PC-3 (cell line): Measurements from ENCODE around the gene ACAP3. TPM values are rescaled to one million over a fixed set of nuclear protein-coding genes. Genes with fewer than 3 reads are reported as not detected.

ENCODE experiments used
- ATAC-seq: fragments of 200-7000 bp; cut with Tn5 transposase; 2 replicates; pipeline ENCODE4 v1.9.1; 2020; ENCODE audit warnings: mild to moderate bottlenecking, moderate library complexity
- BruUV-seq: library from RNA; stranded (reverse); fragments of 400-500 nt; replicated peaks from 2 replicates; lab custom pipeline; 2021; lab: Mats Ljungman, UMichigan
- CTCF ChIA-PET: fragments of 300-600 bp; sonication (Branson Sonifier 250); formaldehyde crosslinking; loops from one replicate; lab custom pipeline; 2022; ENCODE audit warnings: antibody characterized with exemption; lab: Charles Lee
- POLR2A ChIA-PET: fragments of 300-600 bp; sonication (Branson Sonifier 250); formaldehyde crosslinking; loops from one replicate; lab custom pipeline; 2022; ENCODE audit warnings: antibody characterized with exemption; ENCODE audit not compliant: unreplicated experiment; lab: Charles Lee
- DNase-seq: peaks from one replicate; pipeline ENCODE4 v3.0.0-alpha.2; 2015
- H2AFZ ChIP-seq: fragments of 300-600 bp; sonication (generic); 2 replicates; pipeline ENCODE4 v1.6.0; 2016; ENCODE audit warnings: antibody characterized with exemption, low read length
- H3F3A ChIP-seq: fragments of 300-600 bp; sonication (generic); one replicate; pipeline ENCODE4 v1.6.0; 2017; ENCODE audit warnings: antibody characterized with exemption, low read length, control low read depth, mild to moderate bottlenecking; ENCODE audit not compliant: unreplicated experiment
- H3K27ac ChIP-seq: fragments of 300-600 bp; sonication (generic); 2 replicates; pipeline ENCODE4 v1.5.1; 2016; ENCODE audit warnings: mild to moderate bottlenecking, low read length
- H3K27me3 ChIP-seq: fragments of 300-600 bp; sonication (generic); 2 replicates; pipeline ENCODE4 v1.6.1; 2016; ENCODE audit warnings: low read length, mixed read lengths
- H3K36me3 ChIP-seq: fragments of 300-600 bp; sonication (generic); 2 replicates; pipeline ENCODE4 v1.6.1; 2016; ENCODE audit warnings: low read depth, mixed run types, low read length, mixed read lengths
- H3K4me1 ChIP-seq: fragments of 300-600 bp; sonication (generic); 2 replicates; pipeline ENCODE4 v1.5.1; 2016; ENCODE audit warnings: low read length; ENCODE audit not compliant: insufficient read depth
- H3K4me2 ChIP-seq: fragments of 300-600 bp; sonication (generic); 2 replicates; pipeline ENCODE4 v1.6.0; 2016; ENCODE audit warnings: low read length
- H3K4me3 ChIP-seq: fragments of 300-600 bp; sonication (generic); 2 replicates; pipeline ENCODE4 v1.5.1; 2016; ENCODE audit warnings: mild to moderate bottlenecking, low read length, mixed read lengths
- H3K79me2 ChIP-seq: fragments of 300-600 bp; sonication (generic); 2 replicates; pipeline ENCODE4 v1.6.1; 2017; ENCODE audit warnings: low read length, mixed read lengths
- H3K9ac ChIP-seq: fragments of 300-600 bp; sonication (generic); 2 replicates; pipeline ENCODE4 v1.6.0; 2016; ENCODE audit warnings: mild to moderate bottlenecking, low read length
- H3K9me2 ChIP-seq: fragments of 300-600 bp; sonication (generic); replicated peaks from 2 replicates; pipeline ENCODE4 v1.6.1; 2016; ENCODE audit warnings: mixed run types, low read length, mixed read lengths
- H3K9me3 ChIP-seq: fragments of 300-600 bp; sonication (generic); 2 replicates; pipeline ENCODE4 v1.6.1; 2016; ENCODE audit warnings: low read length, mixed read lengths
- H4K20me1 ChIP-seq: fragments of 300-600 bp; sonication (generic); 2 replicates; pipeline ENCODE4 v1.6.1; 2016; ENCODE audit warnings: low read length, mixed read lengths
- EZH2 ChIP-seq: fragments of 300-600 bp; sonication (generic); IDR thresholded peaks from one replicate; pipeline ENCODE4 v1.6.1; 2017; ENCODE audit warnings: antibody characterized with exemption, mild to moderate bottlenecking, low read length; ENCODE audit not compliant: unreplicated experiment
- EZH2phosphoT487 ChIP-seq: fragments of 300-600 bp; sonication (generic); IDR thresholded peaks from 2 replicates; pipeline ENCODE4 v1.6.1; 2018; ENCODE audit warnings: mild to moderate bottlenecking, antibody characterized with exemption, low read length, borderline replicate concordance
- intact Hi-C: fragments of 100-400 bp; cut with micrococcal nuclease; formaldehyde crosslinking; loops from 2 replicates; pipeline ENCODE4 v1.9.0; 2023
- total RNA-seq: library from RNA; depleted of rRNA; stranded (reverse); fragments of >200 nt; gene quantifications from 2 replicates; pipeline ENCODE4 v1.2.3, GENCODE V29; 2014
- TF ChIP-seq, protein P1 (sequence below): fragments of 300-600 bp; sonication (generic); conservative IDR thresholded peaks from 2 replicates; pipeline ENCODE4 v1.5.1; 2017; ENCODE audit warnings: antibody characterized with exemption, low read depth, mild to moderate bottlenecking, low read length

ACAP3 gene
- total RNA-seq, 1 experiment from 2014 or later = 116 TPM

DNA sequence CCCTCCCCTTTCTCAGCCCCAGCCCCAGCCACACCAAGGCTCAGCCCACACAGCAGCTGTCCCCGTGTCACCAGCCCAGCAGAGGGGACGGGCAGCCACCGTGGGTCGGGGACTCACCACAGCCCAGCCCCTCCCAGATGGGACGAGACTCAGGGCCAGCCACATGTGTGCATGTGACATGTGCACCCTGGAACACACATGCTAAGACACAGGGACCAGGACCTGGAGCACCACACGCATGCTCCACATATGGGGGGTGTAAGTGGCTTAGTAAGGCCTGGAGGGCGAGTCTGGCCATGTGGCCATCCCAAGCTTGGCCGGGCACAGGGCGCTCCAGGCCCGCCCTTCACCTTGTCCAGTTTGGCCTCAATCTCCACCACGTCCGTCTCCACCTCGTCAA, 4.0 kb downstream of the ACAP3 start:
- ChIA-PET POLR2A (interaction anchor here (0.5 kb wide), 1 partner anchor 286 kb away, joined by 4 read pairs; no protein-coding TSS in a partner anchor), CTCF (no interaction called here)
- TF ChIP-seq EZH2 (no peak), EZH2phosphoT487 (no peak)
- TF ChIP-seq, protein P1, sequence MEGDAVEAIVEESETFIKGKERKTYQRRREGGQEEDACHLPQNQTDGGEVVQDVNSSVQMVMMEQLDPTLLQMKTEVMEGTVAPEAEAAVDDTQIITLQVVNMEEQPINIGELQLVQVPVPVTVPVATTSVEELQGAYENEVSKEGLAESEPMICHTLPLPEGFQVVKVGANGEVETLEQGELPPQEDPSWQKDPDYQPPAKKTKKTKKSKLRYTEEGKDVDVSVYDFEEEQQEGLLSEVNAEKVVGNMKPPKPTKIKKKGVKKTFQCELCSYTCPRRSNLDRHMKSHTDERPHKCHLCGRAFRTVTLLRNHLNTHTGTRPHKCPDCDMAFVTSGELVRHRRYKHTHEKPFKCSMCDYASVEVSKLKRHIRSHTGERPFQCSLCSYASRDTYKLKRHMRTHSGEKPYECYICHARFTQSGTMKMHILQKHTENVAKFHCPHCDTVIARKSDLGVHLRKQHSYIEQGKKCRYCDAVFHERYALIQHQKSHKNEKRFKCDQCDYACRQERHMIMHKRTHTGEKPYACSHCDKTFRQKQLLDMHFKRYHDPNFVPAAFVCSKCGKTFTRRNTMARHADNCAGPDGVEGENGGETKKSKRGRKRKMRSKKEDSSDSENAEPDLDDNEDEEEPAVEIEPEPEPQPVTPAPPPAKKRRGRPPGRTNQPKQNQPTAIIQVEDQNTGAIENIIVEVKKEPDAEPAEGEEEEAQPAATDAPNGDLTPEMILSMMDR = no peak
- Histone ChIP-seq H2AFZ (no peak overlapping the region), H3K4me3 (no peak overlapping the region), H3F3A (no peaks in the 10 kb centered on the region), H3K9me3 (no peaks in the 10 kb centered on the region), H3K27me3 (no peaks in the 10 kb centered on the region), H3K9ac (no peak overlapping the region), H3K9me2 (no peaks in the 10 kb centered on the region), H4K20me1 (peaks cover 5% of the 10 kb centered on the region), H3K4me1 (peaks cover 23% of the 10 kb centered on the region), H3K4me2 (no peak overlapping the region), H3K36me3 (no peaks in the 10 kb centered on the region), H3K79me2 (peaks cover 41% of the 10 kb centered on the region), H3K27ac (no peak overlapping the region)
- intact Hi-C loops = no loop called here
- no peak for ATAC-seq
- no peak for DNase-seq
- no TSS peak for BruUV-seq

GRCh38 chr1:1302951-1303509, 4.7 kb downstream of the ACAP3 start:
- TF ChIP-seq EZH2 = no peak
- no peak for TF ChIP-seq EZH2phosphoT487
- TF ChIP-seq, protein P1 = no peak
- Histone ChIP-seq H3K27ac (no peak overlapping the region), H3K9ac (no peak overlapping the region), H3K36me3 (no peaks in the 10 kb centered on the region), H3F3A (no peaks in the 10 kb centered on the region), H3K4me2 (no peak overlapping the region), H3K27me3 (no peaks in the 10 kb centered on the region), H2AFZ (no peak overlapping the region), H3K4me3 (no peak overlapping the region), H3K4me1 (peaks cover 23% of the 10 kb centered on the region), H4K20me1 (peaks cover 5% of the 10 kb centered on the region), H3K9me3 (no peaks in the 10 kb centered on the region), H3K79me2 (peaks cover 38% of the 10 kb centered on the region), H3K9me2 (no peaks in the 10 kb centered on the region)
- ATAC-seq = no peak
- no TSS peak for BruUV-seq
- no peak for DNase-seq
- POLR2A ChIA-PET = interaction anchor here (0.5 kb wide), 1 partner anchor 286 kb away, joined by 4 read pairs; no protein-coding TSS in a partner anchor
- CTCF ChIA-PET = no interaction called here
- intact Hi-C loops = no loop called here

DNA sequence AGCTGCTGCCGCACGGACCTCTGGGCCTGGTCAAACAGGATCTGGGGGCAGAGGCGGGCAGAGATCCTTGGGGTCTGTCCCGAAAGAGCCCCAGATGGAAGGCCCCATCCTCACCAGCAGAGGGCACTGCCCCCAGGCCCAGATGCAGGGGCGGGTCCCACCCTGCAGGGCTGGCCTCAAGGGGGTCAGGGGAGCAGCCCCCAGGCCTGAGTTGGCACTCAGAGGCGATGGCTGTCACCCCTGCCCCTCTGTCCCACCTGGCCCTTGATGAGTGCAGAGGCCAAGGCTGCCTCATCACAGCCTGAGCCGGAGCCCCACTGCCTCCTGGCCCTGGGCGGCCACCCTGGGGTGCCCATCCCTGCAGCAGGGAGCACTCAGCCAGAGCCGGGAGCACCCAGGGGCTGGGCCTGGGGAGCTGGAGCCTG, 5.7 kb downstream of the ACAP3 start:
- peaks cover 5% of the 10 kb centered on the region for H4K20me1 ChIP-seq
- TF ChIP-seq EZH2phosphoT487 (no peak), EZH2 (no peak)
- TF ChIP-seq, protein P1 = peak; percentile 84
- no peak overlapping the region for H3K4me2 ChIP-seq
- H3K27me3 ChIP-seq = no peaks in the 10 kb centered on the region
- BruUV-seq = no TSS peak
- H3K9ac ChIP-seq = no peak overlapping the region
- H3K4me1 ChIP-seq = peaks cover 22% of the 10 kb centered on the region
- no peaks in the 10 kb centered on the region for H3F3A ChIP-seq
- no peaks in the 10 kb centered on the region for H3K9me3 ChIP-seq
- peaks cover 34% of the 10 kb centered on the region for H3K79me2 ChIP-seq
- ChIA-PET POLR2A (no interaction called here), CTCF (no interaction called here)
- no peak for ATAC-seq
- intact Hi-C loops = no loop called here
- H3K4me3 ChIP-seq = no peak overlapping the region
- no peak overlapping the region for H2AFZ ChIP-seq
- DNase-seq = no peak
- H3K36me3 ChIP-seq = no peaks in the 10 kb centered on the region
- no peaks in the 10 kb centered on the region for H3K9me2 ChIP-seq
- H3K27ac ChIP-seq = no peak overlapping the region
